Tibial nerve (tissue), 4 donors: ENCODE results near the gene FEM1C. TPM values are rescaled to one million over a fixed set of nuclear protein-coding genes. Genes with fewer than 3 reads are reported as not detected.

Experiments
- DNase-seq, 2 donors: peaks; one replicate each; pipeline ENCODE4 v3.0.0-alpha.2; 2019; ENCODE audit warnings: low spot score in 2 of 2
- H3K27ac ChIP-seq, 4 donors: fragments of 200-600 bp; sonication (generic) in 3 of 4; one replicate each; pipeline ENCODE4 v1.5.1; 2017 to 2019; ENCODE audit warnings: mild to moderate bottlenecking in 1 of 4
- H3K27me3 ChIP-seq, 2 donors: fragments of 200-600 bp; sonication (generic) in 1 of 2; one replicate each; pipeline versions ENCODE4 v1.5.1 to v1.6.0; 2017 to 2019
- H3K36me3 ChIP-seq, 3 donors: fragments of 200-600 bp; sonication (generic); one replicate each; pipeline ENCODE4 v1.5.1; 2018 to 2019
- H3K4me1 ChIP-seq, 4 donors: fragments of 200-600 bp; sonication (generic) in 3 of 4; one replicate each; pipeline ENCODE4 v1.5.1; 2017 to 2019
- H3K4me3 ChIP-seq, 4 donors: fragments of 200-600 bp; sonication (generic) in 3 of 4; one replicate each; pipeline ENCODE4 v1.5.1; 2017 to 2019; ENCODE audit warnings: mild to moderate bottlenecking in 1 of 4, moderate library complexity in 1 of 4
- H3K9me3 ChIP-seq, 4 donors: fragments of 200-600 bp; sonication (generic) in 3 of 4; one replicate each; pipeline ENCODE4 v1.5.1; 2017 to 2019
- EP300 ChIP-seq, 2 donors: sonication (generic); formaldehyde crosslinking; IDR thresholded peaks; one replicate each; pipeline ENCODE4 v1.6.1; 2017; ENCODE audit warnings: antibody characterized with exemption in 2 of 2, mild to moderate bottlenecking in 1 of 2
- POLR2A ChIP-seq, 2 donors: fragments of 450-650 bp; IDR thresholded peaks; one replicate each; pipeline ENCODE4 v1.6.1; 2017; ENCODE audit warnings: antibody characterized with exemption in 2 of 2, mild to moderate bottlenecking in 2 of 2, moderate library complexity in 2 of 2
- WGBS, 2 donors: methylation state at CpG; one replicate each; pipeline ENCODE4 v1.1.5; 2018; 5-methylcytosine and 5-hydroxymethylcytosine counted together
- total RNA-seq, 4 donors: library from RNA; depleted of rRNA; stranded (reverse); fragments of >200 nt; gene quantifications; one replicate each; pipeline ENCODE4 v1.1.0, GENCODE V29; 2016
- TF ChIP-seq, protein P1 (sequence below), 5 experiments: fragments of 200-600 bp in 3 of 5; fragments of 450-650 bp in 2 of 5; sonication (generic) in 3 of 5; IDR thresholded peaks; one replicate each; pipeline ENCODE4 v1.5.1; 2016 to 2019; ENCODE audit warnings: antibody characterized with exemption in 5 of 5, mild to moderate bottlenecking in 3 of 5, moderate library complexity in 2 of 5

FEM1C gene
- total RNA-seq, 4 donors from 2014 or later, result 16.9 to 24.5 (median 20.3) TPM

DNA sequence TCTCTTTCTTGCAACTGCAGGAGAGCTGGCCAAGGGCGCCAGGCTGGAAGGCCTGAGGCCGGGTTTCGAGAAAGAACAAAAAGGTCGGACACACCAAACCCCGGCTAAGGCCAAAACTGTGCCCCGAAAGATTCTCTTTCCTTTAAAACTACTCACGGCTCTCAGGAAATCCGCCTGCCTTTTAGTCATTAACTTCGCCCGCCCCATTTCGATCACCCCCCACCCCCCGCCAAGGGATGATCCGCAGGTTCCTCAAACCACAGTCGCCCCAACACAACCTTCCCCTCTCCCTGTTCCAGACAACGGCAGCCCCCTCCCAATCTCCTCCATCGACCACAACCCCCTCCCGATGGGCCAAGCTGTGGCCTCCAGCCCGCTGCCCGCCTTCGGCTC, 536 bp downstream of the FEM1C start:
- H3K4me3 ChIP-seq, result peak overlapping the region; percentile 70 to 96 (median 90)
- no peaks in the 10 kb centered on the region for H3K36me3 ChIP-seq
- H3K27me3 ChIP-seq, result no peaks in the 10 kb centered on the region
- DNase-seq, result peak; percentile 24 to 60
- H3K9me3 ChIP-seq, result peaks cover 0 to 17% (median 0%) of the 10 kb centered on the region in 4 donors
- 0 to 3% methylated on average over 20 of the region's 20 CpGs for WGBS, 2 donors
- H3K4me1 ChIP-seq, result peaks cover 0 to 43% (median 31%) of the 10 kb centered on the region in 4 donors
- TF ChIP-seq EP300 (IDR thresholded peaks at IDR 0.05), result no peak
- TF ChIP-seq, protein P1, sequence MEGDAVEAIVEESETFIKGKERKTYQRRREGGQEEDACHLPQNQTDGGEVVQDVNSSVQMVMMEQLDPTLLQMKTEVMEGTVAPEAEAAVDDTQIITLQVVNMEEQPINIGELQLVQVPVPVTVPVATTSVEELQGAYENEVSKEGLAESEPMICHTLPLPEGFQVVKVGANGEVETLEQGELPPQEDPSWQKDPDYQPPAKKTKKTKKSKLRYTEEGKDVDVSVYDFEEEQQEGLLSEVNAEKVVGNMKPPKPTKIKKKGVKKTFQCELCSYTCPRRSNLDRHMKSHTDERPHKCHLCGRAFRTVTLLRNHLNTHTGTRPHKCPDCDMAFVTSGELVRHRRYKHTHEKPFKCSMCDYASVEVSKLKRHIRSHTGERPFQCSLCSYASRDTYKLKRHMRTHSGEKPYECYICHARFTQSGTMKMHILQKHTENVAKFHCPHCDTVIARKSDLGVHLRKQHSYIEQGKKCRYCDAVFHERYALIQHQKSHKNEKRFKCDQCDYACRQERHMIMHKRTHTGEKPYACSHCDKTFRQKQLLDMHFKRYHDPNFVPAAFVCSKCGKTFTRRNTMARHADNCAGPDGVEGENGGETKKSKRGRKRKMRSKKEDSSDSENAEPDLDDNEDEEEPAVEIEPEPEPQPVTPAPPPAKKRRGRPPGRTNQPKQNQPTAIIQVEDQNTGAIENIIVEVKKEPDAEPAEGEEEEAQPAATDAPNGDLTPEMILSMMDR (IDR thresholded peaks at IDR 0.05), result no peak
- TF ChIP-seq POLR2A (IDR thresholded peaks at IDR 0.05), result no peak
- H3K27ac ChIP-seq, result peak overlapping the region; percentile 97 to 100 (median 100)

DNA sequence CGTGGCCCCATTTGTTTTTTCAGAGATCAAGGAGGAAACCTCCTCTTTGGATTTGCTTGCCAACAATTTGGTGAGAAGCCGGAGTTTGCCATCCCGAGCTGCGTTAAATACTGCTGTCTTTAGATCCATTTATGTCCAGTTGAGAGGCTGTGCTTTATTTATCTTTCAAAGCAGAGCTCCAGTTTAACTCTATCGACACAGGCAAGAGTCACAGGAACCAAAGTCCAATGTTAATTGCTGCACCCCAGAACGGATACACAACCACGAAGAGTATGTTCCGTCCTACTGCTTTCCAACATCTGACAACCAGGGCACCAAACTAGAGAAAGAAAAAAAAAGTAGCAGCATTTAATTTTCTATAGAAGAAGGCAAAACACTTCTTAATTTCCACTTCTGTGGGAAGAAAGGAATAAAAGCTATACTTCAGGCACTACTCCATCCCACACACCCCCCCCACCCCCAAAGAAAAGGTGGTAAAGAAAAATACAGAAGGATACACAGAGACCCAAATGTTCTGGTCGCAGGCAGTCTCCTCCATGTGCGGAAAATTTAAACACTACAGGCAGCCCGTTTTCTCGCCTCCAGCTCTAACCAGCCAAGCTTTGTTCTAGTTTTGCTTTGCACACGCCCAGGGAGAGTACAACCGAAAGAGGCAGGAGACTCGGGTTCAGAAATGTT, 1.1 kb downstream of the FEM1C start:
- no peak for DNase-seq
- peaks cover 0 to 48% (median 36%) of the 10 kb centered on the region in 4 donors for H3K4me1 ChIP-seq
- 2 to 3% methylated on average over 15 of the region's 15 CpGs for WGBS, 2 donors

DNA sequence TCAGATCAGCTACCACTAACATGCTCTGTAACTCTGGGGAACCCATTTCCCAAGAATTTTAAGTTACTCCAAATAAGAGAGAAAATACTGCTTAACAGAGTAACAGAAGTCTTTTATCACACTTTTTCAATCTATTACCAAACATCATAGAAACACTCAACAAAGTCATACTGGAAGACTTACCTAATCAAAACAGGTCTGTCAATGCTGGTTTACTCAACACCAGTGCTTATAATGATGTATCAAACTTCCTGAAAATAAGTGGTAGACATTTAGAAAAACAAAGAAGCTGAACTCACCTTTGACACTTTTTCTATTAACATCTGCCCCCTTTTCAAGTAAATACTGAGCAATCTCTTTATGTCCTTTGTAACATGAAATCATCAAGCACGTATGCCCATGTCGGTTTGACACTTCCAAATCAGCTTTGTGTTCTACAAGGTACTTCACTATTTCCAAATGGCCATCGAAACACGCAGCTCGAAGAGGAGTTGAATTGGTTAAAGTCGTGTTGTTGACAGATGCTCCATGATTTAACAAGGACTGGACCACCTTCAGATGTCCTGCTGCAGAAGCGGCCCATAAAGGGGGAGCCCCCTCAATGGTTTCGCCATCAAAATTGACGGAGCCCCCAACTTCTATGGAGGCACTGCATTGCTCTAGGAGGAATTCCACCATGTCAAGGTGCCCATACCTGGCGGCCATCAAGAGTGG, 1.8 kb downstream of the FEM1C start:
- H3K4me1 ChIP-seq, result peaks cover 3 to 55% (median 40%) of the 10 kb centered on the region in 4 donors
- peak overlapping the region; percentile 97 to 100 (median 100) for H3K27ac ChIP-seq
- WGBS, 2 donors, result 39 to 48% methylated on average over 10 of the region's 10 CpGs
- peak overlapping the region; percentile 70 to 96 (median 90) for H3K4me3 ChIP-seq
- TF ChIP-seq EP300 (IDR thresholded peaks at IDR 0.05), result no peak
- no peak for TF ChIP-seq POLR2A (IDR thresholded peaks at IDR 0.05)
- TF ChIP-seq, protein P1 (IDR thresholded peaks at IDR 0.05), result no peak
- no peaks in the 10 kb centered on the region for H3K27me3 ChIP-seq
- no peak for DNase-seq
- peaks cover 0 to 17% (median 0%) of the 10 kb centered on the region in 4 donors for H3K9me3 ChIP-seq
- H3K36me3 ChIP-seq, result no peaks in the 10 kb centered on the region

More for the DNA sequence above, 1.1 kb downstream of the FEM1C start:
- Histone ChIP-seq H3K4me3 (peak overlapping the region; percentile 70 to 96 (median 90)), H3K9me3 (peaks cover 0 to 17% (median 0%) of the 10 kb centered on the region in 4 donors), H3K27ac (peak overlapping the region; percentile 97 to 100 (median 100)), H3K27me3 (no peaks in the 10 kb centered on the region), H3K36me3 (no peaks in the 10 kb centered on the region)
- TF ChIP-seq EP300 (IDR thresholded peaks at IDR 0.05), result no peak
- no peak for TF ChIP-seq POLR2A (IDR thresholded peaks at IDR 0.05)
- TF ChIP-seq, protein P1 (IDR thresholded peaks at IDR 0.05), result no peak

DNA sequence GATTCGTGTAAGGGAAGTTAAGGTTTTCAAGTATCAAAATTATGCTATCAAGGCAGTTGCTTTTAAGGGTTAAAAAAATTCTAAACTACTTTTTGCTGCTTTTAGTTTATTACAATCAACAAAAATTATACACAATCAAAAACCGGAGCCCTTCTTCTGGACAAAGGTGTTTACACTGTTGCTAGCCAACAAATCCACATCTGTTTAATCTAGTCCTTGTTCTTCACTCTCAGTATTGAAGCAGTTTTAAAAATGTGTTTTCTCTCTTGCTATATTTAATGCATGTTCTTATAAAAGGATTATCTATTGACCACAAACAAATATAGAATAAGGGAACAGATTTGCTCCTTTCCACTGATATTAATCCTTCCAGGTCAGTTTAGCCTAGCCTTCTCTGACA, 2.5 kb downstream of the FEM1C start:
- Histone ChIP-seq H3K36me3 (no peaks in the 10 kb centered on the region), H3K9me3 (peaks cover 0 to 17% (median 0%) of the 10 kb centered on the region in 4 donors), H3K27me3 (no peaks in the 10 kb centered on the region), H3K27ac (peak overlapping the region; percentile 97 to 100 (median 100)), H3K4me3 (peak overlapping the region; percentile 70 to 96 (median 90)), H3K4me1 (peaks cover 4 to 62% (median 45%) of the 10 kb centered on the region in 4 donors)
- 13 to 15% methylated on average over 2 of the region's 2 CpGs for WGBS, 2 donors
- TF ChIP-seq, protein P1 (IDR thresholded peaks at IDR 0.05), result no peak
- TF ChIP-seq EP300 (IDR thresholded peaks at IDR 0.05) (no peak), POLR2A (IDR thresholded peaks at IDR 0.05) (no peak)
- no peak for DNase-seq

DNA sequence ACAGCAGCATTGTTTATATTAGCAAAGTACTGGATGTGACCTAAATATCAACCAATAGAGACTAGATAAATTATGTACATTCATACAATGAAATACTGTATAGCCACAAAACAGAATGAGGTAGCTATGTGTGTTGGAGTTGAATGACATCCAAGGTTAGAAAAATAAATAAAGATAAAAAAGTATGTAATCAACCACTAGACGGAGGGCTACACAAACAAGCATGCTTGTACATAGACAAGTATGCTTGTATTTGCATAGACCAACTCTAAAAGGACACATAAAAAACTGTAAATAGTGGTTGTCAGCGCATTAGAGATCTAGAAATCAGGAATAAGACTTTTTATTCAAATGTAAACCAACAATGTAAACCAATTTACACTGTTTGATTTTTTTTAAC, 3.0 kb downstream of the FEM1C start:
- peak overlapping the region; percentile 70 to 96 (median 90) for H3K4me3 ChIP-seq
- TF ChIP-seq, protein P1 (IDR thresholded peaks at IDR 0.05), result no peak
- TF ChIP-seq POLR2A (IDR thresholded peaks at IDR 0.05), result no peak
- TF ChIP-seq EP300 (IDR thresholded peaks at IDR 0.05), result no peak
- no peak for DNase-seq
- H3K27me3 ChIP-seq, result no peaks in the 10 kb centered on the region
- H3K9me3 ChIP-seq, result peaks cover 0 to 16% (median 0%) of the 10 kb centered on the region in 4 donors
- peaks cover 4 to 67% (median 50%) of the 10 kb centered on the region in 4 donors for H3K4me1 ChIP-seq
- H3K36me3 ChIP-seq, result no peaks in the 10 kb centered on the region
- WGBS, 2 donors, result 22 to 24% methylated on average over 2 of the region's 2 CpGs
- H3K27ac ChIP-seq, result peak overlapping the region; percentile 27 to 100 (median 100)
